Activated CD8-positive, alpha-beta T cell treated with anti-CD3 and anti-CD28 coated beads for 36 hours (primary cell): ENCODE measurements around the gene UGT1A1. TPM values are rescaled to one million over a fixed set of nuclear protein-coding genes. Genes with fewer than 3 reads are reported as not detected.

ENCODE experiments used
- ATAC-seq: fragments of 200-7000 bp; cut with Tn5 transposase; one replicate; pipeline ENCODE4 v1.10.0; 2021; ENCODE audit warnings: mild to moderate bottlenecking, moderate library complexity
- CTCF ChIA-PET: fragments of 350-600 bp; sonication (Branson Sonifier 250); formaldehyde crosslinking; loops from one replicate; lab custom pipeline; 2021; ENCODE audit warnings: antibody characterized with exemption; lab: Charles Lee
- POLR2A ChIA-PET: fragments of 350-600 bp; sonication (Branson Sonifier 250); formaldehyde crosslinking; loops from one replicate; lab custom pipeline; 2021; ENCODE audit warnings: antibody characterized with exemption; lab: Charles Lee
- DNase-seq: peaks from one replicate; pipeline ENCODE4 v3.0.0-alpha.2; 2020
- H3K27ac Mint-ChIP-seq: one replicate; pipeline ENCODE4 v1.8.0; 2021; ENCODE audit warnings: mild to moderate bottlenecking, mixed read lengths
- H3K27me3 Mint-ChIP-seq: one replicate; pipeline ENCODE4 v1.8.0; 2021; ENCODE audit warnings: mixed read lengths
- H3K36me3 Mint-ChIP-seq: one replicate; pipeline ENCODE4 v1.8.0; 2021; ENCODE audit warnings: low read depth, mixed read lengths
- H3K4me1 Mint-ChIP-seq: one replicate; pipeline ENCODE4 v1.8.0; 2021; ENCODE audit warnings: low read depth, mixed read lengths
- H3K4me3 Mint-ChIP-seq: one replicate; pipeline ENCODE4 v1.8.0; 2021; ENCODE audit warnings: mild to moderate bottlenecking, moderate library complexity, mixed read lengths
- H3K9me3 Mint-ChIP-seq: one replicate; pipeline ENCODE4 v1.8.0; 2021; ENCODE audit warnings: mixed read lengths
- CTCF ChIP-seq: fragments of 200-600 bp; IDR thresholded peaks from one replicate; pipeline ENCODE4 v1.8.0; 2022; ENCODE audit warnings: antibody characterized with exemption, mild to moderate bottlenecking
- intact Hi-C: fragments of 100-400 bp; cut with micrococcal nuclease; formaldehyde crosslinking; loops from one replicate; pipeline ENCODE4 v1.10.0; 2022
- total RNA-seq, 2 experiments: library from RNA; stranded (reverse); gene quantifications; one replicate each; pipeline ENCODE4 v1.2.3, GENCODE V29; 2021

Gene UGT1A1
- total RNA-seq, 2 experiments from 2014 or later, result not detected

GRCh38 chr2:233817361-233817911 is 57.4 kb downstream of the UGT1A1 start:
- Mint-ChIP-seq H3K9me3 (no peaks in the 10 kb centered on the region), H3K4me3 (no peak overlapping the region), H3K4me1 (no peaks in the 10 kb centered on the region), H3K27me3 (peaks cover 1% of the 10 kb centered on the region), H3K36me3 (no peaks in the 10 kb centered on the region), H3K27ac (no peak overlapping the region)
- DNase-seq (no peak), ATAC-seq (no peak)
- intact Hi-C loops, result no loop called here
- no peak for TF ChIP-seq CTCF
- CTCF ChIA-PET, result no interaction called here
- POLR2A ChIA-PET, result no interaction called here

- no peak for DNase-seq
These were observed 58.0 kb downstream of the UGT1A1 start for GRCh38 chr2:233817995-233818638.

GRCh38 chr2:233818639-233819621 is 58.9 kb downstream of the UGT1A1 start:
- POLR2A ChIA-PET, result no interaction called here

More at GRCh38 chr2:233817995-233818638, 58.0 kb downstream of the UGT1A1 start:
- CTCF ChIA-PET, result no interaction called here
- Mint-ChIP-seq H3K9me3 (no peaks in the 10 kb centered on the region), H3K4me1 (no peaks in the 10 kb centered on the region), H3K27me3 (peaks cover 1% of the 10 kb centered on the region), H3K36me3 (no peaks in the 10 kb centered on the region), H3K4me3 (no peak overlapping the region), H3K27ac (no peak overlapping the region)
- POLR2A ChIA-PET, result no interaction called here
- TF ChIP-seq CTCF, result no peak
- intact Hi-C loops, result no loop called here
- ATAC-seq, result no peak

GRCh38 chr2:233819884-233820773 is 60.1 kb downstream of the UGT1A1 start:
- no peaks in the 10 kb centered on the region for H3K4me1 Mint-ChIP-seq
- H3K9me3 Mint-ChIP-seq, result no peaks in the 10 kb centered on the region
- no peak overlapping the region for H3K4me3 Mint-ChIP-seq
- DNase-seq (no peak), ATAC-seq (no peak)
- CTCF ChIA-PET, result interaction anchor here (1.0 kb wide), 1 partner anchor 12 kb away, joined by 3 read pairs; no protein-coding TSS in a partner anchor
- H3K36me3 Mint-ChIP-seq, result no peaks in the 10 kb centered on the region
- POLR2A ChIA-PET, result no interaction called here
- no peak overlapping the region for H3K27ac Mint-ChIP-seq
- intact Hi-C loops, result no loop called here
- H3K27me3 Mint-ChIP-seq, result peaks cover 1% of the 10 kb centered on the region
- no peak for TF ChIP-seq CTCF

More at GRCh38 chr2:233818639-233819621, 58.9 kb downstream of the UGT1A1 start:
- no peak overlapping the region for H3K27ac Mint-ChIP-seq
- ATAC-seq (no peak), DNase-seq (no peak)
- CTCF ChIA-PET, result interaction anchor here (1.0 kb wide), 1 partner anchor 11 kb away, joined by 3 read pairs; no protein-coding TSS in a partner anchor
- peaks cover 1% of the 10 kb centered on the region for H3K27me3 Mint-ChIP-seq
- no peaks in the 10 kb centered on the region for H3K4me1 Mint-ChIP-seq
- intact Hi-C loops, result no loop called here
- no peaks in the 10 kb centered on the region for H3K36me3 Mint-ChIP-seq
- no peak overlapping the region for H3K4me3 Mint-ChIP-seq
- H3K9me3 Mint-ChIP-seq, result no peaks in the 10 kb centered on the region
- no peak for TF ChIP-seq CTCF
